Gastrocnemius medialis (tissue), 4 donors: ENCODE measurements around the gene ABHD15.

ENCODE experiments used
- POLR2A ChIP-seq, 2 donors: fragments of 450-650 bp; IDR thresholded peaks; one replicate each; pipeline ENCODE4 v1.6.1; 2017; ENCODE audit warnings: antibody characterized with exemption in 2 of 2, mild to moderate bottlenecking in 2 of 2, moderate library complexity in 2 of 2
- TF ChIP-seq, protein P1 (sequence below), 5 experiments: fragments of 450-650 bp in 3 of 5; fragments of 200-600 bp in 2 of 5; sonication (generic) in 2 of 5; IDR thresholded peaks in 4 of 5; conservative IDR thresholded peaks in 1 of 5; 1 replicate in 4 of 5; 2 replicates in 1 of 5; pipeline ENCODE4 v1.5.1; 2016 to 2019; ENCODE audit warnings: antibody characterized with exemption in 5 of 5, mild to moderate bottlenecking in 3 of 5, moderate library complexity in 3 of 5

DNA sequence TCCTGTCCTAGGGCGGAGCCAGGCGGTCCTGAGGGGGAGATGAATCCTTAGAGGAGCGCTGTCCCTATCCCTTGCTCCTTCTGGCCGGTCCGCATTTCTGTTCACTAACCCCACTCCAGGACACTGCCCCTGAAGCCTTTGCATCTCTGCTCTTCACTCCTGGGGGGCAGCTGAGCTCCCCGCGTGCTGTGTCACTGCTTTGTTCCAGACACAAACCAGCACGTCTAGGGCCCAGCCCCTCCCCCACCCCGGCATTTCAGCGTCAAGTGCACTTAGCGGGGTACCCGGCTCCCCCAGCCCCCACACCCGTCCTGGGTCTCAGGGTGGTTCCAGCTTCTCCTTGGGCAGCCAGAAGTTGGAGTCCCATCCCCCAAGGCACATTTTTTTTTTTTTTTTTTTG lies 47.0 kb upstream of the ABHD15 start:
- TF ChIP-seq, protein P1, sequence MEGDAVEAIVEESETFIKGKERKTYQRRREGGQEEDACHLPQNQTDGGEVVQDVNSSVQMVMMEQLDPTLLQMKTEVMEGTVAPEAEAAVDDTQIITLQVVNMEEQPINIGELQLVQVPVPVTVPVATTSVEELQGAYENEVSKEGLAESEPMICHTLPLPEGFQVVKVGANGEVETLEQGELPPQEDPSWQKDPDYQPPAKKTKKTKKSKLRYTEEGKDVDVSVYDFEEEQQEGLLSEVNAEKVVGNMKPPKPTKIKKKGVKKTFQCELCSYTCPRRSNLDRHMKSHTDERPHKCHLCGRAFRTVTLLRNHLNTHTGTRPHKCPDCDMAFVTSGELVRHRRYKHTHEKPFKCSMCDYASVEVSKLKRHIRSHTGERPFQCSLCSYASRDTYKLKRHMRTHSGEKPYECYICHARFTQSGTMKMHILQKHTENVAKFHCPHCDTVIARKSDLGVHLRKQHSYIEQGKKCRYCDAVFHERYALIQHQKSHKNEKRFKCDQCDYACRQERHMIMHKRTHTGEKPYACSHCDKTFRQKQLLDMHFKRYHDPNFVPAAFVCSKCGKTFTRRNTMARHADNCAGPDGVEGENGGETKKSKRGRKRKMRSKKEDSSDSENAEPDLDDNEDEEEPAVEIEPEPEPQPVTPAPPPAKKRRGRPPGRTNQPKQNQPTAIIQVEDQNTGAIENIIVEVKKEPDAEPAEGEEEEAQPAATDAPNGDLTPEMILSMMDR (IDR thresholded peaks at IDR 0.05 in 4 of 5, conservative IDR thresholded peaks at IDR 0.05 in 1 of 5) = no peak
- TF ChIP-seq POLR2A (IDR thresholded peaks at IDR 0.05) = no peak
